T-helper 22 cell (primary cell): ENCODE results near the gene NET1.

Source experiments
- DNase-seq: peaks from one replicate; pipeline ENCODE4 v3.0.0-alpha.2; 2020; ENCODE audit warnings: low read depth

The NET1 gene

GRCh38 chr10:5482016-5482415, 69.7 kb downstream of the NET1 start:
- no peak for DNase-seq

GRCh38 chr10:5484205-5484604, 71.8 kb downstream of the NET1 start:
- DNase-seq, result no peak

- DNase-seq, result no peak
These were observed 72.9 kb downstream of the NET1 start for GRCh38 chr10:5485290-5485689.

GRCh38 chr10:5485948-5486852, 73.8 kb downstream of the NET1 start:
- DNase-seq, result no peak

- no peak for DNase-seq
These were observed 74.5 kb downstream of the NET1 start for GRCh38 chr10:5486853-5487235.

GRCh38 chr10:5488272-5489161, 76.2 kb downstream of the NET1 start:
- no peak for DNase-seq

- no peak for DNase-seq
These were observed 77.7 kb downstream of the NET1 start for GRCh38 chr10:5490032-5490431.

GRCh38 chr10:5490698-5491464, 78.5 kb downstream of the NET1 start:
- no peak for DNase-seq

- DNase-seq, result no peak
These were observed 79.1 kb downstream of the NET1 start for GRCh38 chr10:5491477-5491876.

GRCh38 chr10:5492322-5492855, 80.0 kb downstream of the NET1 start:
- no peak for DNase-seq

- no peak for DNase-seq
These were observed 80.7 kb downstream of the NET1 start for GRCh38 chr10:5492929-5493576.

GRCh38 chr10:5493691-5494090, 81.3 kb downstream of the NET1 start:
- no peak for DNase-seq

- DNase-seq, result no peak
These were observed 82.3 kb downstream of the NET1 start for GRCh38 chr10:5494611-5495010.

GRCh38 chr10:5496261-5497250, 84.2 kb downstream of the NET1 start:
- DNase-seq, result no peak

GRCh38 chr10:5497289-5497688, 84.9 kb downstream of the NET1 start:
- no peak for DNase-seq

GRCh38 chr10:5497948-5498730, 85.8 kb downstream of the NET1 start:
- DNase-seq, result no peak

- DNase-seq, result no peak
These were observed 86.6 kb downstream of the NET1 start for GRCh38 chr10:5498791-5499492.

GRCh38 chr10:5499493-5500140, 87.3 kb downstream of the NET1 start, which contains the start of gene CALML5:
Gene CALML5 (minus strand): TSS chr10:5499570. CDS start chr10:5499438, 132 bp downstream.
- no peak for DNase-seq
